HCT116 (cell line): Measurements from ENCODE around the gene ASAP2. TPM values are rescaled to one million over a fixed set of nuclear protein-coding genes. Genes with fewer than 3 reads are reported as not detected.

Source experiments
- ATAC-seq: fragments of 200-7000 bp; cut with Tn5 transposase; 2 replicates; pipeline ENCODE4 v1.9.1; 2020; ENCODE audit warnings: mild to moderate bottlenecking, moderate library complexity
- BruUV-seq: library from RNA; stranded (reverse); fragments of 400-500 nt; replicated peaks from 2 replicates; lab custom pipeline; 2021; lab: Mats Ljungman, UMichigan
- CTCF ChIA-PET: fragments of 300-600 bp; sonication (Branson Sonifier 250); formaldehyde crosslinking; loops from one replicate; lab custom pipeline; 2021; ENCODE audit warnings: antibody characterized with exemption; lab: Charles Lee
- POLR2A ChIA-PET: fragments of 300-600, 350-600 bp; sonication (Branson Sonifier 250); formaldehyde crosslinking; loops from one replicate; lab custom pipeline; 2021; ENCODE audit warnings: antibody characterized with exemption; lab: Charles Lee
- RAD21 ChIA-PET, 2 experiments: fragments of 300-600 bp; sonication (Branson Sonifier 250); formaldehyde crosslinking; loops; one replicate each; lab custom pipeline; 2023; ENCODE audit warnings: low total read pairs in 2 of 2; ENCODE audit not compliant: uncharacterized antibody in 2 of 2, unreplicated experiment in 2 of 2, low non-redundant PET in 1 of 2; lab: Charles Lee
- DNase-seq: peaks from one replicate; pipeline ENCODE4 v3.0.0-alpha.2; 2010; ENCODE audit warnings: low read depth, low spot score
- H2AFZ ChIP-seq: fragments of 200-600 bp; shearing (Covaris generic), sonication (generic); 2 replicates; pipeline ENCODE4 v1.6.1; 2017; ENCODE audit warnings: low read depth, mixed run types, mixed read lengths, antibody characterized with exemption, low read length; ENCODE audit not compliant: poor library complexity, severe bottlenecking
- H3K27ac ChIP-seq: 2 replicates; pipeline ENCODE4 v1.5.1; 2012; ENCODE audit warnings: low read depth, low read length
- H3K27me3 ChIP-seq: fragments of 200-600 bp; sonication (generic); 2 replicates; pipeline ENCODE4 v1.6.1; 2016; ENCODE audit warnings: mixed run types, low read length, mixed read lengths; ENCODE audit not compliant: insufficient read depth
- H3K36me3 ChIP-seq, 2 experiments: fragments of 200-500 bp in 1 of 2; fragments of 200-600 bp in 1 of 2; sonication (Bioruptor generic) in 1 of 2; sonication (generic) in 1 of 2; 2 replicates each; pipeline versions ENCODE4 v1.5.1 to v1.6.1; 2014 to 2016; ENCODE audit warnings: low read length in 2 of 2, inconsistent platforms in 1 of 2, mixed read lengths in 1 of 2, mixed run types in 1 of 2; ENCODE audit not compliant: insufficient read depth in 2 of 2, control insufficient read depth in 1 of 2
- H3K4me1 ChIP-seq, 2 experiments: fragments of 200-600 bp in 1 of 2; sonication (generic) in 1 of 2; 2 replicates each; pipeline versions ENCODE4 v1.5.1 to v1.6.1; 2012 to 2017; ENCODE audit warnings: low read length in 2 of 2, inconsistent platforms in 1 of 2, mild to moderate bottlenecking in 1 of 2, mixed read lengths in 1 of 2, mixed run types in 1 of 2, moderate library complexity in 1 of 2; ENCODE audit not compliant: insufficient read depth in 2 of 2, control insufficient read depth in 1 of 2
- H3K4me2 ChIP-seq: fragments of 200-600 bp; sonication (generic); 2 replicates; pipeline ENCODE4 v1.6.1; 2017; ENCODE audit warnings: mixed run types, low read length, mixed read lengths
- H3K4me3 ChIP-seq, 2 experiments: fragments of 200-600 bp in 1 of 2; sonication (generic) in 1 of 2; replicated peaks in 1 of 2; 2 replicates each; pipeline ENCODE4 v1.5.1; 2011 to 2016; ENCODE audit warnings: low read length in 2 of 2, control low read depth in 1 of 2, low read depth in 1 of 2, mild to moderate bottlenecking in 1 of 2, mixed read lengths in 1 of 2, mixed run types in 1 of 2
- H3K79me2 ChIP-seq: fragments of 200-600 bp; sonication (generic); 2 replicates; pipeline ENCODE4 v1.6.1; 2017; ENCODE audit warnings: mild to moderate bottlenecking, mixed run types, low read length, moderate library complexity, mixed read lengths; ENCODE audit not compliant: insufficient read depth
- H3K9ac ChIP-seq: fragments of 200-600 bp; sonication (generic); 2 replicates; pipeline ENCODE4 v1.6.1; 2016; ENCODE audit warnings: low read length, mixed read lengths
- H3K9me2 ChIP-seq: fragments of 200-600 bp; sonication (generic), shearing (Covaris generic); 2 replicates; pipeline ENCODE4 v1.6.1; 2017; ENCODE audit warnings: mixed run types, mild to moderate bottlenecking, moderate library complexity; ENCODE audit not compliant: insufficient read depth
- H3K9me3 ChIP-seq, 2 experiments: fragments of 200-500 bp in 1 of 2; fragments of 200-600 bp in 1 of 2; sonication (Bioruptor generic) in 1 of 2; sonication (generic) in 1 of 2; 2 replicates each; pipeline ENCODE4 v1.6.1; 2014 to 2017; ENCODE audit warnings: low read length in 2 of 2, mixed read lengths in 2 of 2, inconsistent platforms in 1 of 2, low read depth in 1 of 2, mild to moderate bottlenecking in 1 of 2, mixed run types in 1 of 2, moderate library complexity in 1 of 2; ENCODE audit not compliant: control insufficient read depth in 1 of 2, insufficient read depth in 1 of 2
- H4K20me1 ChIP-seq: fragments of 200-600 bp; sonication (generic), shearing (Covaris generic); 2 replicates; pipeline ENCODE4 v1.6.1; 2017; ENCODE audit warnings: mixed run types, mild to moderate bottlenecking, moderate library complexity; ENCODE audit not compliant: insufficient read depth
- CBX3 ChIP-seq: IDR thresholded peaks from 2 replicates; pipeline ENCODE4 v1.6.1; 2012; ENCODE audit warnings: low read depth
- FOSL1 ChIP-seq: IDR thresholded peaks from 2 replicates; pipeline ENCODE4 v1.6.1; 2012; ENCODE audit warnings: low read depth
- JUND ChIP-seq: IDR thresholded peaks from 2 replicates; pipeline ENCODE4 v1.6.1; 2012
- POLR2A ChIP-seq: IDR thresholded peaks from 2 replicates; pipeline ENCODE4 v1.7.0; 2011; ENCODE audit warnings: borderline replicate concordance; ENCODE audit not compliant: insufficient read depth, insufficient read length; ENCODE audit errors: extremely low read depth
- POLR2AphosphoS5 ChIP-seq: IDR thresholded peaks from 2 replicates; pipeline ENCODE4 v1.6.1; 2011; ENCODE audit warnings: mild to moderate bottlenecking, low read depth, low read length, moderate library complexity
- RAD21 ChIP-seq: IDR thresholded peaks from 2 replicates; pipeline ENCODE4 v1.6.1; 2012; ENCODE audit warnings: low read depth, mild to moderate bottlenecking
- SP1 ChIP-seq: IDR thresholded peaks from 2 replicates; pipeline ENCODE4 v1.6.1; 2012; ENCODE audit warnings: low read depth
- intact Hi-C: fragments of 100-400 bp; cut with micrococcal nuclease; formaldehyde crosslinking; loops from 2 replicates; pipeline ENCODE4 v1.10.0; 2022
- total RNA-seq: library from RNA; stranded (reverse); gene quantifications from one replicate; pipeline ENCODE4 v1.2.1, GENCODE V29; 2021; ENCODE audit not compliant: unreplicated experiment
- TF ChIP-seq, protein P1 (sequence below): IDR thresholded peaks from 2 replicates; pipeline ENCODE4 v1.6.1; 2012; ENCODE audit warnings: low read depth
- TF ChIP-seq, protein P2 (sequence below): IDR thresholded peaks from 2 replicates; pipeline ENCODE4 v1.6.1; 2012

ASAP2 gene
- total RNA-seq, 1 experiment from 2014 or later = 16.5 TPM

DNA sequence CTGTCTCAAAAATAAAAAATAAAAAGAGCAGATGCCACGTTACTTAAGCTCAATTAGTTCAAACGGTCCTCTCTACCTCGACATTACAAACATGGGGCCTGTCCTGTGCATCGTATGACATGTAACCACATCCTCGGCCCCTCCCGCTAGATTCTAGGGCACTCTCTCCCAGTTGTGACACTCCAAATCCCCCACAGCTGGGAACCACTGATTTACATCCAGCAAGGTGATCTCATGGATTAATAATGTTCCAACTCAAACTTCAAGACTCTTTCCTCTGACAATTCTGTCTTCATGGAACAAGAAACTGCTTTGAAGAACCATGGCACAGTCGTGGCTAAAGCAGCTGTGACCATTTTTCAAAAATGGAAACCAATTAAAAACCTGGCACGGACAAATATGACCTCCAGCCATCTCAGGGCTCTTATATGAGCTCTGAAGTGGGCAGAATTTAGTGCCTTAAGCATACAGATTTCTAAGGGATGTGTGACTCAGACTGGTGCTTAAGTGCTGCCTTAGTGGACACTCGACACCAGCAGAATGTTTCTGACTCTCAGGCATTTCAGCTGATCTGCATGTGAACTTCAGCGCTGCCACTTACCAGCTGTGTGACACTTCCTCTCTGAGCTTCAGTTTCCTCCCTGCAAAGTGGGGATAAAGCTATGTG, 31.7 kb upstream of the ASAP2 start (continued):
- TF ChIP-seq, protein P1, sequence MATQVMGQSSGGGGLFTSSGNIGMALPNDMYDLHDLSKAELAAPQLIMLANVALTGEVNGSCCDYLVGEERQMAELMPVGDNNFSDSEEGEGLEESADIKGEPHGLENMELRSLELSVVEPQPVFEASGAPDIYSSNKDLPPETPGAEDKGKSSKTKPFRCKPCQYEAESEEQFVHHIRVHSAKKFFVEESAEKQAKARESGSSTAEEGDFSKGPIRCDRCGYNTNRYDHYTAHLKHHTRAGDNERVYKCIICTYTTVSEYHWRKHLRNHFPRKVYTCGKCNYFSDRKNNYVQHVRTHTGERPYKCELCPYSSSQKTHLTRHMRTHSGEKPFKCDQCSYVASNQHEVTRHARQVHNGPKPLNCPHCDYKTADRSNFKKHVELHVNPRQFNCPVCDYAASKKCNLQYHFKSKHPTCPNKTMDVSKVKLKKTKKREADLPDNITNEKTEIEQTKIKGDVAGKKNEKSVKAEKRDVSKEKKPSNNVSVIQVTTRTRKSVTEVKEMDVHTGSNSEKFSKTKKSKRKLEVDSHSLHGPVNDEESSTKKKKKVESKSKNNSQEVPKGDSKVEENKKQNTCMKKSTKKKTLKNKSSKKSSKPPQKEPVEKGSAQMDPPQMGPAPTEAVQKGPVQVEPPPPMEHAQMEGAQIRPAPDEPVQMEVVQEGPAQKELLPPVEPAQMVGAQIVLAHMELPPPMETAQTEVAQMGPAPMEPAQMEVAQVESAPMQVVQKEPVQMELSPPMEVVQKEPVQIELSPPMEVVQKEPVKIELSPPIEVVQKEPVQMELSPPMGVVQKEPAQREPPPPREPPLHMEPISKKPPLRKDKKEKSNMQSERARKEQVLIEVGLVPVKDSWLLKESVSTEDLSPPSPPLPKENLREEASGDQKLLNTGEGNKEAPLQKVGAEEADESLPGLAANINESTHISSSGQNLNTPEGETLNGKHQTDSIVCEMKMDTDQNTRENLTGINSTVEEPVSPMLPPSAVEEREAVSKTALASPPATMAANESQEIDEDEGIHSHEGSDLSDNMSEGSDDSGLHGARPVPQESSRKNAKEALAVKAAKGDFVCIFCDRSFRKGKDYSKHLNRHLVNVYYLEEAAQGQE = no peak
- TF ChIP-seq CBX3 = no peak

DNA sequence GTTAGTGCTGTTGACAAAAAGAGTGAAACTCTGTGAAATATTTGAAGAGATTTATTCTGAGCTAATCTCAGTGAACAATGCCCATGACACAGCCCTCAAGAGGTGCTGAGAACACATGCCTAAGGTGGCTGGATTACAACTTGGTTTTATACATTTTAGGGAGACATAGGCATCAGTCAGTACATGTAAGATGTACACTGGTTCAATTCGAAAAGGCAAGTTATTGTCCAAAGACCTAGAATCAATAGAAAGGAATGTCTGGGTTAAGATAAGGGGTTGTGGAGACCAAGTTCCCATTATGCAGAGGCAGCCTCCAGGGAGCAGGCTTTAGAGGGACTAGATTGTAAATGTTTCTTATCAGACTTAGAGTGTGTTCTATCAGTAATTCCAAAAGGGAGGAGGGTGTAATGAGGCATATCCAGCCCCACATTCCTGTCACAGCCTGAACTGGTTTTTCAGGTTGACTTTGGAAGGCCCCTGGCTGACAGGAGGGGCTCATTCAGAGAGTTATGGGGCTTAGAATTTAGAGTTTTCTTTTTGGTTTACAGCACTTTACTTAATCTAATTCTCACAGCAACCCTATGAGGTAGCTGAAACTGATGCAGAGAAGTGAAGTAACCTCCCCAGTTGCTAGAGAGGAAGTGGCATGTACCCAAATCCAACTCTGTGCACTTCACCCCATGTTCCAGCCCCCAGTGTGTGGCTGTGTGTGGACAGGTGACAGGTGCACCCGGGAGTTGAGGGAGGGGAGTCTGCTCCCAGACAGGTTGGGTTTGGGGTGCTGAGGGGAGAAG, 28.3 kb upstream of the ASAP2 start:
- no peaks in the 10 kb centered on the region for H3K9me2 ChIP-seq
- H3K4me3 ChIP-seq = peak overlapping the region in 1 of 2 experiments; percentile 17; a peak in 2 of 4 replicates
- intact Hi-C loops = no loop called here
- BruUV-seq = no TSS peak
- peak overlapping the region; percentile 72 for H3K4me2 ChIP-seq
- TF ChIP-seq POLR2A (no peak), FOSL1 (0 out of 2 replicates have a peak, but pooled peaks have one; percentile 25), POLR2AphosphoS5 (peak; percentile 25; the same call in 1 of the 2 replicates), SP1 (peak; percentile 79), JUND (peak; percentile 30; the same call in 1 of the 2 replicates), RAD21 (peak; percentile 7; the same call in 1 of the 2 replicates)
- TF ChIP-seq, protein P1 = no peak
- TF ChIP-seq, protein P2, sequence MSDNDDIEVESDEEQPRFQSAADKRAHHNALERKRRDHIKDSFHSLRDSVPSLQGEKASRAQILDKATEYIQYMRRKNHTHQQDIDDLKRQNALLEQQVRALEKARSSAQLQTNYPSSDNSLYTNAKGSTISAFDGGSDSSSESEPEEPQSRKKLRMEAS = peak; percentile 55
- TF ChIP-seq, all 23 proteins: peak for 6
- Histone ChIP-seq H2AFZ (peak overlapping the region; percentile 23), H3K9me3 (no peaks in the 10 kb centered on the region; a peak in 1 of 4 replicates), H3K27me3 (no peaks in the 10 kb centered on the region), H4K20me1 (no peaks in the 10 kb centered on the region), H3K79me2 (no peaks in the 10 kb centered on the region), H3K4me1 (peaks cover 31 to 49% of the 10 kb centered on the region in 2 experiments), H3K9ac (peak overlapping the region; percentile 41), H3K27ac (peak overlapping the region; percentile 26; the same call in 1 of the 2 replicates), H3K36me3 (no peaks in the 10 kb centered on the region)
- CTCF ChIA-PET = no interaction called here
- POLR2A ChIA-PET = interaction anchor here (0.7 kb wide), 1 partner anchor 142 kb away, joined by 3 read pairs; no protein-coding TSS in a partner anchor
- no peak for DNase-seq
- RAD21 ChIA-PET = no interaction called here
- ATAC-seq = peak; percentile 41
